Lower lobe of right lung (tissue), 2 donors: Measurements from ENCODE around the gene CALR. TPM values are rescaled to one million over a fixed set of nuclear protein-coding genes. Genes with fewer than 3 reads are reported as not detected.
A peak's percentile ranks its signal among the peaks of the same experiment; 100 is the strongest.

Experiments used
- ATAC-seq, 2 donors: fragments of 200-7000 bp; cut with Tn5 transposase; one replicate each; pipeline ENCODE4 v1.9.1; 2020 to 2022; ENCODE audit warnings: mild to moderate bottlenecking in 2 of 2, moderate library complexity in 2 of 2
- DNase-seq: peaks from one replicate; pipeline ENCODE4 v3.0.0-alpha.2; 2020
- H3K27ac ChIP-seq: fragments of 200-600 bp; one replicate; pipeline ENCODE4 v1.8.0; 2022
- H3K27me3 ChIP-seq: fragments of 200-600 bp; one replicate; pipeline ENCODE4 v1.8.0; 2022; ENCODE audit warnings: low read depth
- H3K36me3 ChIP-seq: fragments of 200-600 bp; one replicate; pipeline ENCODE4 v1.8.0; 2022; ENCODE audit warnings: mild to moderate bottlenecking
- H3K4me1 ChIP-seq: fragments of 200-600 bp; one replicate; pipeline ENCODE4 v1.8.0; 2022
- H3K4me3 ChIP-seq: fragments of 200-600 bp; one replicate; pipeline ENCODE4 v1.8.0; 2022; ENCODE audit warnings: mild to moderate bottlenecking
- H3K9me3 ChIP-seq: fragments of 200-600 bp; one replicate; pipeline ENCODE4 v1.8.0; 2022
- CTCF ChIP-seq: fragments of 200-600 bp; IDR thresholded peaks from one replicate; pipeline ENCODE4 v1.8.0; 2022; ENCODE audit warnings: antibody characterized with exemption, mild to moderate bottlenecking
- intact Hi-C: fragments of 100-400 bp; cut with DNase I; formaldehyde crosslinking; loops from one replicate; pipeline ENCODE4 v1.11.0; 2022
- total RNA-seq: library from RNA; stranded (reverse); fragmentation: NEBNext Ultra II Directional; extraction: Animal tissue kit (Norgen Biotek cat#: 25700); gene quantifications from one replicate; pipeline ENCODE4 v1.2.1, GENCODE V29; 2021
- donor health status: DM: no; HTN: yes; CAD: no; lungs with severe emphysema.

Gene CALR
- total RNA-seq, 1 donor from 2014 or later = 872 TPM

DNA sequence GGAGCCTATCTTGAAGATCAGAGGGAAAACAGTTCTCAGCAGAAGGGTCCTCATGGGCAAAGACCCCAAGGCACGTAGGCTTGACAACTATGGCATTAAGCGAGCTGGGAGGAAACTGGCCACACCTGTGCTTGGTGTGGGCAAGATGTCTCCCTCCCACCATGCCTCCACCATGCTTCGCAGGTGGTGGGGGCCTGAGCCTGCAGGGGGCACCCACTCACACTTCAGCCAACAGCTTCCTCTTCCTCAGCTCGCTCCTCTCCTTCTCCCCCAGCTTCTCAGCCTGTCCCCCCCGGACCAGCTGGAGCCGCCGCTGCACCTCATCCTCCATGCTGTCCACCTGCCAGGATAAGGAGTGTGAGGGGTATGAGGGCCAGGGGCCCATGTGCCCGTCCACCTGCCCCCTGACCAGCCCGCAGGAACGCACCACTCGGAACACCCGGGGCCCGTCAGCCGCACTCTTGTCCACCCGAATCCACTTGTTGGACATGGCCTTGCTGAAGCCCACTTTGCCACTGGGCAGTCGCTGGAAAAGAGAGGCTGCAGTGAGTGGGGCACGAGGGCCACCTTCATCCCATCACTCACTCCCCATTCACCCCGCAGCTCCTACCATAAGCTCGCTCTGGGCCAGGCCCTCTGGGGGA is 8.3 kb upstream of the CALR start:
- no peaks in the 10 kb centered on the region for H3K9me3 ChIP-seq
- intact Hi-C loops = no loop called here
- no peak overlapping the region for H3K27ac ChIP-seq
- no peak for TF ChIP-seq CTCF
- no peak for ATAC-seq
- H3K36me3 ChIP-seq = peaks cover 60% of the 10 kb centered on the region
- no peak overlapping the region for H3K4me3 ChIP-seq
- peaks cover 16% of the 10 kb centered on the region for H3K4me1 ChIP-seq
- DNase-seq = no peak
- no peaks in the 10 kb centered on the region for H3K27me3 ChIP-seq

GRCh38 chr19:12932392-12933286 is 5.8 kb upstream of the CALR start:
- TF ChIP-seq CTCF = no peak
- H3K4me1 ChIP-seq = peaks cover 23% of the 10 kb centered on the region
- H3K4me3 ChIP-seq = peak overlapping the region; percentile 94
- intact Hi-C loops = no loop called here
- peak overlapping the region; percentile 83 for H3K27ac ChIP-seq
- no peaks in the 10 kb centered on the region for H3K9me3 ChIP-seq
- DNase-seq = no peak
- no peaks in the 10 kb centered on the region for H3K27me3 ChIP-seq
- H3K36me3 ChIP-seq = peaks cover 35% of the 10 kb centered on the region
- ATAC-seq = no peak

DNA sequence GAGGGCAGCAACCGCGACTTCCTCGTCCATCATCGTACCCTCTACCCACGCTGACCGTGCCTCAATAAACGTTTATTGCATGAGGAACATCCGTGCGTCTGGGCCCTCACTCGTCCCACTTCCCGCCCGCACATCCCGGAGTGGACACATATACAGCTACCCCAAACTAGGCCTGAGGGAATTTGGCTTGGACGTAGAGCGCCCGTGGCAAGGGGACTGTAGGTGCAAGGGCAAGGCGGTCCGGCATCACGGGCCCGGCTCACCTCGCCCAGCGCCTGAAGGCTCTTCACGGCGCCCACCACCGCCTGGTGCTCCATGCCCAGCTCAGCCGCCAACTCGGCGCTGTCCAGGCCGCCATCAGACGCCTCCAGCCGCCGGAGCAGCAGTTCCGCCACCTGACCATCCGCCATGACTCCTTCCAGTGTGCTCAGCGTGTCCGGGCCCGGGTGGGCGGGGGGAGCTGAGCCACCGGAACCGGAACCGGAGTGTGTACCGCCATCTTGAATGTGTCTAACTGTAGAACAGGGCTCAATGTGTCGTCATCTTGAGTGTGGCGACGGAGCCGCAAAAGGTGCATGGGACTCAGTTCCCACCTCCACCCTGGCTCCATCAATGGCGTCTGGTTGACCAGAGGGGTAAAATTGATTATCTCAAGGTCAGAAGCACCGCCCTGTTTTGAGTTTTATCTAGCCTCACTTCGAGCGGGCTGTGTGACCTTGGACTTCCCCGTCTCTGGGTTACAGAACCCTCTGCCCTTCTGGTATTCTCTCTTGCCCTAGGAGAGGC is 4.9 kb upstream of the CALR start, which contains the start of gene FARSA:
TSS of gene FARSA (minus strand) at position 425 of the 786 bp plus-strand sequence. CDS start at position 410, 15 bp downstream.
- H3K4me1 ChIP-seq = peaks cover 26% of the 10 kb centered on the region
- H3K4me3 ChIP-seq = peak within 1 kb of the TSS; percentile 94
- H3K9me3 ChIP-seq = no peaks in the 10 kb centered on the region
- no peak for TF ChIP-seq CTCF
- H3K27ac ChIP-seq = peak within 1 kb of the TSS; percentile 83
- DNase-seq = peak; percentile 94
- H3K36me3 ChIP-seq = peaks cover 26% of the 10 kb centered on the region
- intact Hi-C loops = no loop called here
- ATAC-seq = peak; percentile 85 to 87
- H3K27me3 ChIP-seq = no peaks in the 10 kb centered on the region

- Histone ChIP-seq H3K27ac (no peak overlapping the region), H3K27me3 (no peaks in the 10 kb centered on the region), H3K4me3 (no peak overlapping the region), H3K36me3 (peaks cover 19% of the 10 kb centered on the region), H3K4me1 (peaks cover 36% of the 10 kb centered on the region), H3K9me3 (no peaks in the 10 kb centered on the region)
- DNase-seq = no peak
- no peak for TF ChIP-seq CTCF
- no peak for ATAC-seq
- intact Hi-C loops = no loop called here
Observed at GRCh38 chr19:12935071-12935470, 3.3 kb upstream of the CALR start.

DNA sequence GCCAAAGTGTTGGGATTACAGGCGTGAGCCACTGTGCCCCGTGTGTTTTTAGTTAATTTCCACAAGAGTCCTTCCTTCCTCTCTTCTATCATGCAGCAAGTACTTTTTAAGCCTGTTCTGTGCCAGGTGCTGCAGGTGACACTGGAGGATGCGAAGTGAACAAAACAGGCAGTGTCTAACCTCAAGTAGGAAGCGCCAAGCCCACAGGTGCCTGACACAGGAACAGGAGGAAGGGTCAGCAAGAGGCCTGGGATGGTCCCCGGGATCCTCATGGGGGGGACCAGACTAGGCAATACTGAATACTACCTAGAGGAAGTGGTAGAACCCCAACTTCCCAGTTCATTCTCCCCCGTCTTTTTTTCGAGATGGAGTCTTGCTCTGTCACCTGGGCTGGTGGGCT is 1.8 kb upstream of the CALR start:
- no peak for TF ChIP-seq CTCF
- DNase-seq = no peak
- no peak overlapping the region for H3K27ac ChIP-seq
- intact Hi-C loops = no loop called here
- H3K36me3 ChIP-seq = peaks cover 23% of the 10 kb centered on the region
- no peak for ATAC-seq
- no peaks in the 10 kb centered on the region for H3K27me3 ChIP-seq
- H3K9me3 ChIP-seq = no peaks in the 10 kb centered on the region
- peaks cover 50% of the 10 kb centered on the region for H3K4me1 ChIP-seq
- H3K4me3 ChIP-seq = no peak overlapping the region
